Head of caudate nucleus (tissue), 42 donors: Measurements from ENCODE around the gene PIGU.
"Not testable (repeated sequence)": the region's sequence is repeated elsewhere in the genome, so short reads cannot be mapped to it uniquely, and the experiment has no call there.

Experiments
- DNase-seq, 42 donors: peaks; one replicate each; pipeline versions ENCODE4 v3.0.0 to v3.0.0-alpha.2; 2020 to 2021; ENCODE audit warnings: mixed read lengths in 7 of 42
- intact Hi-C: fragments of 100-400 bp; cut with DNase I; formaldehyde crosslinking; loops from one replicate; pipeline ENCODE4 v1.15.0; 2022

PIGU gene

GRCh38 chr20:34675993-34676641 lies 775 bp downstream of the PIGU start:
- DNase-seq: no peak
- intact Hi-C loops: no loop called here

- intact Hi-C loops: no loop called here
- DNase-seq: no peak
These were observed 1.3 kb downstream of the PIGU start for GRCh38 chr20:34675561-34675960.

- intact Hi-C loops: no loop called here
- no peak for DNase-seq
These were observed 3.5 kb downstream of the PIGU start for GRCh38 chr20:34673412-34673811.

- DNase-seq: no peak
- intact Hi-C loops: no loop called here
These were observed 7.8 kb downstream of the PIGU start for GRCh38 chr20:34669094-34669493.

- DNase-seq, intact Hi-C loops: not testable (repeated sequence)
These were observed 12.1 kb downstream of the PIGU start for GRCh38 chr20:34664751-34665150.

- DNase-seq: no peak
- intact Hi-C loops: no loop called here
These were observed 13.5 kb downstream of the PIGU start for GRCh38 chr20:34663213-34663943.

GRCh38 chr20:34661811-34662210 lies 15.1 kb downstream of the PIGU start:
- intact Hi-C loops, DNase-seq: not testable (repeated sequence)

- DNase-seq, intact Hi-C loops: not testable (repeated sequence)
These were observed 18.2 kb downstream of the PIGU start for GRCh38 chr20:34658654-34659053.

- intact Hi-C loops: no loop called here
- no peak for DNase-seq
These were observed 22.6 kb downstream of the PIGU start for GRCh38 chr20:34654207-34654744.

- intact Hi-C loops: no loop called here
- DNase-seq: no peak
These were observed 25.7 kb downstream of the PIGU start for GRCh38 chr20:34651200-34651599.

- no peak for DNase-seq
- intact Hi-C loops: no loop called here
These were observed 29.2 kb downstream of the PIGU start for GRCh38 chr20:34647737-34648136.

- DNase-seq: no peak
- intact Hi-C loops: no loop called here
These were observed 31.9 kb downstream of the PIGU start for GRCh38 chr20:34644951-34645350.

GRCh38 chr20:34644345-34644744 lies 32.5 kb downstream of the PIGU start:
- DNase-seq: no peak
- intact Hi-C loops: no loop called here

GRCh38 chr20:34643928-34644327 lies 33.0 kb downstream of the PIGU start:
- intact Hi-C loops: no loop called here

GRCh38 chr20:34642009-34642408 lies 34.9 kb downstream of the PIGU start:
- intact Hi-C loops: no loop called here

More at GRCh38 chr20:34643928-34644327, 33.0 kb downstream of the PIGU start:
- DNase-seq: no peak

GRCh38 chr20:34639755-34640222 lies 37.1 kb downstream of the PIGU start:
- intact Hi-C loops: no loop called here
- peak in 7 of 42 donors; percentile 6 to 48 (median 25) for DNase-seq

More at GRCh38 chr20:34642009-34642408, 34.9 kb downstream of the PIGU start:
- no peak for DNase-seq

GRCh38 chr20:34638532-34638931 lies 38.4 kb downstream of the PIGU start:
- intact Hi-C loops: no loop called here
- no peak for DNase-seq

- intact Hi-C loops: no loop called here
- DNase-seq: peak in 8 of 42 donors; percentile 11 to 48 (median 27)
These were observed 38.9 kb downstream of the PIGU start for GRCh38 chr20:34638039-34638292.

GRCh38 chr20:34637245-34638038 lies 39.5 kb downstream of the PIGU start:
- DNase-seq: peak in 37 of 42 donors; percentile 13 to 89 (median 71)
- intact Hi-C loops: no loop called here

GRCh38 chr20:34636648-34637047 lies 40.2 kb downstream of the PIGU start:
- intact Hi-C loops: no loop called here
- peak in 1 of 42 donors; percentile 6 for DNase-seq
